Stimulated activated naive CD8-positive, alpha-beta T cell treated with anti-CD3 and anti-CD28 coated beads, Interleukin-15, amount 100 ng/mL, for 72 hours (primary cell): Measurements from ENCODE around the gene CEP131.

Source experiments
- ATAC-seq: fragments of 150-1000 bp; cut with Tn5 transposase; 2 replicates; pipeline ENCODE4 v1.10.0; 2021; ENCODE audit warnings: mild to moderate bottlenecking, moderate library complexity
- DNase-seq, 2 donors: peaks; one replicate each; pipeline ENCODE4 v3.0.0; 2021 to 2022
- H3K27ac Mint-ChIP-seq, 2 donors: one replicate each; pipeline ENCODE4 v1.8.0; 2022; ENCODE audit warnings: mild to moderate bottlenecking in 2 of 2, mixed read lengths in 2 of 2, moderate library complexity in 2 of 2
- H3K27me3 Mint-ChIP-seq: one replicate; pipeline ENCODE4 v1.8.0; 2022; ENCODE audit warnings: mixed read lengths
- H3K4me1 Mint-ChIP-seq: one replicate; pipeline ENCODE4 v1.8.0; 2022; ENCODE audit warnings: mild to moderate bottlenecking, mixed read lengths
- H3K4me3 Mint-ChIP-seq, 2 donors: one replicate each; pipeline ENCODE4 v1.8.0; 2022; ENCODE audit warnings: mild to moderate bottlenecking in 2 of 2, mixed read lengths in 2 of 2, moderate library complexity in 1 of 2
- H3K9me3 Mint-ChIP-seq, 2 donors: one replicate each; pipeline ENCODE4 v1.8.0; 2022; ENCODE audit warnings: mixed read lengths in 2 of 2

The CEP131 gene

DNA sequence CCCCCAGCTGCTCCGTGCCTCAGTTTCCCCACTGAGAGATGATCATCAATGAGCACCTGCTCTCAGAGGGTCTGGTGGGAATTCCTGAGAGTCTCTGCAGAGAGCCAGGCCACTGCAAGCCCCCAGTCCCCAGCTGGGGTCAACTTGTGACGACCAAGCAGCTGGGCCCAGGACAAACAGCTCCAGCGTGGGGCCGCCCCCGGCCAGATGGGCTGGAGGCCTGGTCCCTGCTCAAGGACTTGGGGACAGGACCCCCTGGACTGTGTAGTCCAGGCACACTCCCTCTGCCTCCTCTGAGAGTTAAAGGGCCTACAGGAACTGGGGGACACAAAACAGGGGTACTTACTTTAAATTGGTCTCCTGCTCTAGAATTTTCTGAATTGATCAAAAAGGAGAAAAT lies 40.2 kb downstream of the CEP131 start:
- no peaks in the 10 kb centered on the region for H3K4me1 Mint-ChIP-seq
- H3K4me3 Mint-ChIP-seq, result no peak overlapping the region
- no peak for DNase-seq
- no peak overlapping the region for H3K27ac Mint-ChIP-seq
- H3K9me3 Mint-ChIP-seq, result no peaks in the 10 kb centered on the region
- H3K27me3 Mint-ChIP-seq, result no peaks in the 10 kb centered on the region
- ATAC-seq, result no peak

DNA sequence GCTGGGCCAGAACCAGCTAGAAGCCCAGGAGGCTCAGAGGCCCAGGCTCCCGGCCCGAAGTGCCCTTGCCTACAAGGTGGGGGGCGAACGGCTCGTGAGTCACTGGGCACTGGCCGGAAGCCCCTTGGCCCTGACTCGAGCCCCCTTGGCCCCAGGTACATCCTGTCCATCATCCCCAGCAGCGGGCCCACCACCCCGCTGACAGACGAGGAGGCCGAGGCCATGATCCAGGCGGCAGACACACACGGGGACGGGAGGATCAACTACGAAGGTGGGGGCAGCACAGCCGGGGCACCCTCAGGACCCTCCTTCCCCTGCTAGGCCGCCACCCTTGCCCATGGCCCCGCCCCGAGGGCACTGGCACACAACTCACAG lies 41.0 kb downstream of the CEP131 start:
- no peaks in the 10 kb centered on the region for H3K27me3 Mint-ChIP-seq
- no peak overlapping the region for H3K27ac Mint-ChIP-seq
- DNase-seq (no peak), ATAC-seq (no peak)
- no peak overlapping the region for H3K4me3 Mint-ChIP-seq
- no peaks in the 10 kb centered on the region for H3K9me3 Mint-ChIP-seq
- H3K4me1 Mint-ChIP-seq, result no peaks in the 10 kb centered on the region

DNA sequence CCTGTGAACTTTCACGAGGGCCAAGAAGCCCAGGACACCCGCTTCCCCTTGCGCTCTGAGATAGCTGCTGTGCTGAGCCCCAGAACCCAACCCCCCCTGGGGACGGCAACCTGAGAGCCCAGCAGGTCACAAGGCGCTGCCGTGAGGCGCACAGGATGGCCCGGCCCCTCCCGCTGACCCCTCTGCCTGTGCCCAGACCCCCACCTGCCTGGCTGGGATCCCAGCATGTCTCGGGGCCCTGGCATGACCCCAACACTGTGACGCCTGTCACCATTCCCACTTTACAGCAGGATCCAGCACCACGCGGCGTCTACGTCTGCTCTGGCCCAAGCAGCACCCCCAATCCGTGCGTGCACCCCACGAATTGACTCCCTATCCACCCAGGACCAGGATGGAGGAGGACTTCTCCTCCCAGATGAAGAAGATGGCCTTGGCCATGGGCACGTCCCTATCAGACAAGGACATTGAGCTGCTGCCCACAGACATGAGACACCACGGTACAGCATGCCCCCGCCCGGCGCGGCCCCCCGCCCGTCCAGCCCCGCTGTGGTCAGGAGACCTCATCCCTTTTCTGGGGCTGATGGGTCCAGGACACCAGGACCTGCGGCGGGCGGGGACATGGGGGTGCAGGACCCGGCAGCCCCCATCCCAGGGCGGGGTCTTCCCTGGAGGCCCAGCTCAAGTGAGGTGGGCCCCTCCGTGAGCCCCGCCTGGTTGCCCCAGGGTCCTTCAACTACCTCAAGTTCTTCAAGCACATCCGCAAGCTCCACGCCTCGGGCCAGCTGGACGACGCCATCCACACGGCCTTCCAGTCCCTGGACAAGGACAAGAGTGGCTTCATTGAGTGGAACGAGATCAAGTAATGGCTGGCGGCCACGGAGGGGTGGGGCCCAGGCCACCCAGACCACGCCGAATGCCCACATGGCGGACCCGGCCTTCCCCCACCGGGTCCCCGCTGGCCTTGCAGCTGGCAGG lies 41.6 kb downstream of the CEP131 start:
- no peaks in the 10 kb centered on the region for H3K9me3 Mint-ChIP-seq
- no peaks in the 10 kb centered on the region for H3K27me3 Mint-ChIP-seq
- no peak for DNase-seq
- peak overlapping the region in 1 of 2 donors; percentile 54 for H3K27ac Mint-ChIP-seq
- H3K4me1 Mint-ChIP-seq, result no peaks in the 10 kb centered on the region
- ATAC-seq, result no peak
- no peak overlapping the region for H3K4me3 Mint-ChIP-seq

DNA sequence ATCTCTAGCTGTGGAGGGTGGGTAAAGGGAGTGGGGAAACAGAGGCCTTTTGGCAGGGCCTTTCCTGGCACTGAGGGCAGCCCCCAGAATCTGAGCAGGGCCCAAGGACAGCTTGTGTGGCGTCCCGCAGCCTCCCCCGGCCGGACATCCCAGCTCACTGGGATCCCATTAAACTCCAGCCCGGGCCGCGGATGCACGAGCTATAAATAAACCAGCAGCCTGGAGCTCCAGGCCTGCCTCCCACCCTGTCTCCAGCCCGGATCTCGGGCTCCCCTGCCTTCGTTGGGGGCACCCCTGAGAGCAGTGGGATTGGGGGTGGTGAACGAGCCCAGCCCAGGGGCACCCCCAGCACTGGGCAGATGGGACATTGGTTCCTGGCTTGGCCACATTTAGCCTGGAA lies 42.9 kb downstream of the CEP131 start:
- Mint-ChIP-seq H3K4me1 (no peaks in the 10 kb centered on the region), H3K4me3 (no peak overlapping the region), H3K27ac (no peak overlapping the region), H3K9me3 (no peaks in the 10 kb centered on the region), H3K27me3 (no peaks in the 10 kb centered on the region)
- DNase-seq (no peak), ATAC-seq (no peak)

DNA sequence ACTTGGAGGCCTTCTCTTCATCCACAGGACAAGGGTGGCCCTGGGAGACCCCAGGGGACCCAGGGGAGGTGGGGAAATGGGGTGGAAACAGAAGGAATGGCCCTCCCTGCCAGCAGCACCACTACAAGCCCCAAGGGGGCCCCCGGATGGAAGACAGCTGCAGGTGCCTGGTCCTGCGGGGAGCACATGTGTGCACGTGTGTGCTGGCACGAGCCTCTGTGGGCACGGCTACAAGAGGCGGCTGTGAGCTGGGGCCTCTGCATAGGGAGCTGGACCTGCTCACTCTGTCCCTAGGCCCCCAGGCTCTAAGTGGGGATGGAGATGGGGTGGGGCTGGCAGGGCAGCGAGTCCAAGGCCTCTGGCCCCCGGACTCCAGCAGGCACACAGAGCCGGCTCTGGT lies 43.5 kb downstream of the CEP131 start:
- Mint-ChIP-seq H3K4me3 (no peak overlapping the region), H3K27me3 (no peaks in the 10 kb centered on the region), H3K27ac (no peak overlapping the region), H3K4me1 (no peaks in the 10 kb centered on the region), H3K9me3 (no peaks in the 10 kb centered on the region)
- ATAC-seq (no peak), DNase-seq (no peak)

DNA sequence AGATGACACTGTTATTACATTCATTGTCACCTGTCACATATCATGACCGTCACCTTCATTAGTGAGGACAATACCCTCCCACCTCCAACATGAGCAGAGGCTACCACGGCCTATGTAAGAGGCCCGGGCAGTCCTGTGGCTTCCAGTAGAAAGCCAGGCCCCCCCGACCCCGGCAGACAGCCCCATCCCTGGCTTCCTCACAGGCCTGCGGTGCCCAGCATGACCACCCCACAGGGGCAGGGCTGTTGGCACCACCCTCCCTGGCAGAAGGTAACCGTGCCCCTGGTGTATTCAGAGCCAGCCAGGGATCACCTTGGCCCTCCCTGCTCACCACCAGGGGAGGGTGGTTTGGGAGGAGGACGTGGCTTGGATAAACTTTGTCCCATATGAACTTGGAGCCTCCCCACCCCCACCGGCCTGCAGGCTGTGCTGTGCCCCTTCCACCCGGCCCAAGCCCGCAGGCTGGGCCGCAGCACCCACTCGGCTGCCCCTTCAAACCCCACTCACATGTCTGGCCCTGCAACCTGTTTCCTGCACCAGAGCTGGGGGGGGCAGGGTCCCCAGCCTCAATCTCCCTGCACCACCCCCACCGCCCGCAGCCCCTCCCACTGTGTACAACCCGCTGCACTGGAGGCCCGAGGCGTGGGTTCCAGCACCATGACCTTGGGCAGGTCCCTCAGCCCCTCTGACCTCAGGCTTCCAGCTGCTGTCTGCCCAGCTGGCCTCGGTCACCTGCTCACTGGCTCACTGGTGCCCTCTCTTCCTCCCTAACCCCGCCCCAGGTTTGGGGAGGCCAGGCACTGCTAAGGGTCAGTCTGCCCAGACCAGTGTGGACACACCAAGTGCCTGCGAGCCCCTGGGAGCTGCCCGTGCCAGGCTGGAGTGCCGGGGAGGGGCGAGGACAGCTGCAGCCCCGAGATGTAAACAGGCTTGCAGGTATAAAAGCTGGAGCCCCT lies 44.4 kb downstream of the CEP131 start:
- Mint-ChIP-seq H3K4me3 (no peak overlapping the region), H3K27me3 (no peaks in the 10 kb centered on the region)

DNA sequence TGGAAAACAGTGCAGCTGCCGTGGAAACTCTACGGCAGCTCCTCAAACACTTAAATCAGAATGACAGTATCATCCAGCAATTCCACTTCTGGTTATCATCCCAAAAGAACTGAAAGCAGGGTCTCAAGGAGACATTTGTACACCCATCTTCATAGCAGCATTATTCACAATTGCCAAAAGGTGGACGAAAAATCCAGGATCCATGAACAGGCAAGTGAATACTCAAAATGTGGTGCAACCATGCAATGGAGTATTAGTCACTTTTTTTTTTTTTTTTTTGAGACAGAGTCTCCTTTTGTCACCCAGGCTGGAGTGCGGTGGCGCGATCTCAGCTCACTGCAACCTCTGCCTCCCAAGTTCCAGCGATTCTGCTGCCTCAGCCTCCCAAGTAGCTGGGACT lies 46.1 kb downstream of the CEP131 start:
- DNase-seq (no peak), ATAC-seq (no peak)
- Mint-ChIP-seq H3K27ac (no peak overlapping the region), H3K9me3 (no peaks in the 10 kb centered on the region), H3K4me1 (no peaks in the 10 kb centered on the region), H3K27me3 (no peaks in the 10 kb centered on the region), H3K4me3 (no peak overlapping the region)

More for the DNA sequence above, 44.4 kb downstream of the CEP131 start:
- Mint-ChIP-seq H3K27ac (no peak overlapping the region), H3K4me1 (no peaks in the 10 kb centered on the region), H3K9me3 (no peaks in the 10 kb centered on the region)
- DNase-seq (no peak), ATAC-seq (no peak)

DNA sequence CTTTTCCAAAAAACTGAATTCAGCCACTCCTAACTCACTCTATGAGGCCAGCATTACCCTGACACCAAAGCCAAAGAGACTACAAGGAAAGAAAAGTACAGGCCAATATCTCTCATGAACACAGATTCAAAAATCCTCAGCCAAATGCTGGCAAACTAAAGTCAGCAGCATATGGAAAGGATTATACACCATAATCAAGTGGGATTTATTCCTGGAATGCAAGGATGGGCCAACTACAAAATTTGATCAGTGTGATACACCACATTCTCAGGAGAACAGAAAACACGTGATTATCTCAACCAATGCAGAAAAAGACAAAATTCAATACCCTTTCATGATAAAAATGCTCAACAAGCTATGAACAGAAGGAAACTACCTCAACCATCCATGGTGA lies 49.0 kb downstream of the CEP131 start:
- Mint-ChIP-seq H3K9me3 (no peaks in the 10 kb centered on the region), H3K27me3 (no peaks in the 10 kb centered on the region), H3K27ac (peak overlapping the region in 1 of 2 donors; percentile 12), H3K4me3 (no peak overlapping the region), H3K4me1 (no peaks in the 10 kb centered on the region)
- DNase-seq (no peak), ATAC-seq (no peak)

DNA sequence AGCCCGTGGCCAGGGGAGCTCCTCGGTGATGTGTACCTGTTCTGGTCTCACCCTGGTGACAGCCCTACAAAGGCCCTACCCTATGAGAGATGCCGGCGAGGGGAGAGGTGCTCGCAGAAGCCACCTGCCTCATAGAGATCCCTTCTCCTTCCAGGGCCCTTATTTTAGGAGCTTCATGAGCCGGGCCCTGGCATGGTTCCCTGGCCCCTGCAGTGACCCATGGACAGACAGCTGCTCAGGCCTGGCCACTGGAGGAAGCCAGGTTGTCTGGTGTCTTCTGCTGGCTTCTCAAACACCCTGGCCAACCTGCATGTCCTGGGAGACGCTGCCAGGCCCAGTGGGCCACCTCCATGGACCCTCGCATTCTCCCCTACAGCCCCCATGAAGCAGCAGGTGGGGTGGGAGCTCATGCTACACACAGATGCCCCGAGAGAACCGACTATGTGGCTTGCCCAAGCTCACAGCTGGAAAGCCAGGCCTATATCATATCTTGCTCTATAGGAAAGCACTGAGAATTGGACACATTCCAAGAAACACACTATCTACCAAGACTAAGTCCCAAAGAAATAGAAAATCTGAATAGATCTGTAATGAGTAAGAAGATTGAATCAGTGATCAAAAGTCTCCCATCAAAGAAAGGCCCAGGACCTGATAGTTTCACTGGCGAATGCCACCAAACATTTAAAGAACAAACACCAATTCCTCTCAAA lies 49.6 kb downstream of the CEP131 start:
- ATAC-seq (no peak), DNase-seq (no peak)
- no peaks in the 10 kb centered on the region for H3K4me1 Mint-ChIP-seq
- H3K27me3 Mint-ChIP-seq, result no peaks in the 10 kb centered on the region
- peak overlapping the region in 1 of 2 donors; percentile 12 for H3K27ac Mint-ChIP-seq
- H3K9me3 Mint-ChIP-seq, result no peaks in the 10 kb centered on the region
- no peak overlapping the region for H3K4me3 Mint-ChIP-seq

DNA sequence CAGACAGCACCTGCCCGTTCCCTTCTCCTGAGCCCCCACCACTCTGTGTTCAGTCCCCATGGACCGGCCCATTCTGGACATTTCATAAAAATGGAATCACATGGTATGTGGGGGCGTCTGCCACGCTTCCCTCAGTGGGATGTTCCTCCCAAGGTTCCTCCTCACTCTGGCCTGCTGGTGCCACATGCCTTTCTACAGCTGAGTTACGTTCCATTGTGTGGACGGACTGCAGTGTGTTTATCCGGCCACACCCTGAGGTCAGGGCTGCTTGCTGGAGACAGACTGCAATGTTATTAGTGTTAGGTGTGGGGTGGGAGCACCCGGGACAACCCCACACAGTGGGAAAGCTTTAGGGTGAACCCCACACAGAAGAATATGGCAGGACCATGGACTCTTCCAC lies 50.8 kb downstream of the CEP131 start:
- Mint-ChIP-seq H3K27ac (no peak overlapping the region), H3K4me1 (peaks cover 6% of the 10 kb centered on the region), H3K9me3 (no peaks in the 10 kb centered on the region), H3K4me3 (no peak overlapping the region), H3K27me3 (no peaks in the 10 kb centered on the region)
- ATAC-seq (no peak), DNase-seq (no peak)

DNA sequence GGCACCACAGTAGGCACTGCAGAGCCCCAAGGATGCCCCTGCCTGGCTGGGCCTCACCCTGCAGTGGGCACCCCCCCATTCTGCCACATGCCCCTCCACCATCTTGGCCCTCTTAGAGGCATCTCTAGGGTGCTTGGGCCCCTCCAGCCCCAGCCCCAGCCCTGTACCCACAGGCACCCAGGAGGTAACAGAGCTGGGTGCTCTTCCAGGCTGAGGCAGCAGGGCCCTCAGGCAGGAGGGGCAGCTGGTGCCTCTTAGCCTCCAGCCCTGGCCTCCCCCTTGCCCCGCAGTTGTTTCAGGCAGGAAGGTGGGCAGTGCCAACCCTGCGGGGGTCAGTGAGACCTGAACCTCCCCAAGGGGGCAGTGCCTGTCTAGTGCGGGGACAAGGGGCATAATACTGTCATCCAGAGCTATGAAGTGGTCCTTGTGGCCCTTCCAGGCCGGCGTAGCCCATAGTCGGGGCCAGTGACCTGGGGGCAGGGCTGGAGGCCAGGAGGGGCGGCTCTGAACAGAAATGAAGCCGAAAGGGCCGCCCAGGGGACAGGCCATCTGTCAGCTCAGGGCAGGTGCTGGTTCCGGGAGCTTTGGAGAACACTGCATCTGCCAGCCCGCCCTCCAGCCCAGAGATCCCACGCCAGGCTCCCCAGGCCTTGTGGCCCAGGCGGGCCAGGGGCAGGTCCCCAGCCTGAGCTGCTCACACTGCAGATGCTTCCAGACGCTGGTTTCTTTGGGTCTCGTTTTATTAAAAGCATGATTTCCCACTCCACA lies 51.9 kb downstream of the CEP131 start:
- peaks cover 11% of the 10 kb centered on the region for H3K4me1 Mint-ChIP-seq
- ATAC-seq, result no peak

DNA sequence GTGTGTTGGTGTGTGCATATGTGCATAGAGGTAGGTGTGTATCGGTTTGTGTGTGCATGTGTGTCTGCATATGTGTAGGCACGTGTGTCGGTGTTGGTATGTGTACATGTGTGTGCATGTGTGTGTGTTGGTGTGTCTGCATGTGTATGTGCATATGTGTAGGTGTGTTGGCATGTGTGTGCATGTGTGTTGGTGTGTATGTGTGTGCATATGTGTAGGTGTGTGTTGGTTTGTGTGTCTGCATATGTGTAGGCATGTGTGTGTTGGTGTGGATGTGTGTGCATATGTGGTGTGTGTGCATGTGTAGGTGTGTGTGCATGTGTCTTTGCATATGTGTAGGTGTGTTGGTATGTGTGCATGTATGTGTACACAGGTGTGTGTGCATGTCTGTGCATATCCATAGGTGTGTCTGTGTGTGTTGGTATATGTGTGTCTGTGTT lies 52.9 kb downstream of the CEP131 start:
- Mint-ChIP-seq H3K9me3 (no peaks in the 10 kb centered on the region), H3K27me3 (no peaks in the 10 kb centered on the region), H3K4me1 (peaks cover 11% of the 10 kb centered on the region), H3K4me3 (no peak overlapping the region), H3K27ac (no peak overlapping the region)
- ATAC-seq (no peak), DNase-seq (no peak)

More for the DNA sequence above, 51.9 kb downstream of the CEP131 start:
- Mint-ChIP-seq H3K9me3 (no peaks in the 10 kb centered on the region), H3K4me3 (no peak overlapping the region), H3K27me3 (no peaks in the 10 kb centered on the region), H3K27ac (no peak overlapping the region)
- DNase-seq, result no peak

DNA sequence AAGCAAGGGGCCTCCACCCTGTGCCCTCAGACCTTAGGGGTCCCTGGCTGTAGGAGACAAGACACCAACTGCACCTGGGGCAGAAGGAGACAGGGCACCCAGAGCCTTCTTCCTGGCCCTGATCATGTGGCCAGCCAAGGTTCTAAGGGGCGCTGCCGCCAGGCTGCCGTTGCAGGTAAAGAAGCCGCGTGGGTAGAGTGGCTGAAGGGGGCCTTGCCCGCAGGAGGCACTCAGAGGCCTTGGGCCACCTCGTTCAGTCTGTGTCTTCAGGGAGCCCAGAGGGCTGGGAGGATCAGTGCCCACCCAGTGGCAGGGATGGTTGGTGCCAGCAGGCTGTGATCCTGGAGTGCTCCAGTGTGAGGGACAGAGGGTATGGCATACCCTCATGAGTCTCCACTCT lies 55.1 kb downstream of the CEP131 start:
- H3K4me3 Mint-ChIP-seq, result peak overlapping the region in 1 of 2 donors; percentile 22
- H3K27me3 Mint-ChIP-seq, result peaks cover 7% of the 10 kb centered on the region
- ATAC-seq, result no peak
- H3K27ac Mint-ChIP-seq, result no peak overlapping the region
- DNase-seq, result no peak
- H3K9me3 Mint-ChIP-seq, result no peaks in the 10 kb centered on the region
- peaks cover 25% of the 10 kb centered on the region for H3K4me1 Mint-ChIP-seq

DNA sequence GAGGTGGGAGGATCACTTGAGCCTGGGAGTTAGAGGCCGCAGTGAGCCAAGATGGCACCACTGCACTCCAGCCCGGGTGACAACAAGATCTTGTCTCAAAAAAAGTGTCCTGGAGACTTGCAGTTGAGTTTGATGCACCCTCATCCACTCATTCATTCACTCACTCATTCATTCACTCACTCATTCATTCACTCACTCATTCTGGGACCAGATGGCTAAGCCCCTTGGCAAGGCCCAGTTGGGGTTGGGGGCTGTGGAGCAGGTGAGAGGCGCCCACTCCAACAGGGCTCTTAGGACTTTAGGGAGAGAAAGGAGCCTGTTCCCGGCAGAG lies 55.6 kb downstream of the CEP131 start:
- DNase-seq (no peak), ATAC-seq (no peak)
- Mint-ChIP-seq H3K4me1 (peaks cover 25% of the 10 kb centered on the region), H3K27me3 (peaks cover 7% of the 10 kb centered on the region), H3K4me3 (peak overlapping the region in 1 of 2 donors; percentile 22), H3K9me3 (no peaks in the 10 kb centered on the region), H3K27ac (no peak overlapping the region)

DNA sequence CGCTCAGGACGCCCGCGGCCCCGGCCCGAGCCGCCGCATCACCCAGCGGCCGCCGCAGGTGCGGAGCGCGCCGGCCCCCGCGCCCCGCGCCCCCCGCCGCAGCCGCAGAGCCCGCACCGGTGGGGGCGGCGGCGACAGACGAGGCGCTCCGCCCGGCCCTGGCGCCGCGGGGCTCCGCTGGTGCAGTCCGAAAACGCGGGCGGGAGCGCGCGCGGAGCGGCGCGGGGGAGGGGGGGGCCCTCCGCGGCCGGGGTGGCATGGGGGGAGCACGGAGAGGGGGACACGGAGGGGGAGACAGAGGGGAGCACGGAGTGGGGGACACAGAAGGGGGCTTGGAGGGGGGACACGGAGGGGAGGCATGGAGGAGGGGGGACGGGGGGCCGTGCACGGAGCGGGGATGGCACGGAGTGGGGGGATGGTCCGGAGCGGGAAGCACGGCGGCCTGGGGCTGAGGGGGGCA lies 56.7 kb downstream of the CEP131 start, which contains the start of gene AATK:
AATK (minus strand) TSS at position 189 of the 460 bp plus-strand sequence. CDS start 229 bp downstream, outside the sequence.
- Mint-ChIP-seq H3K27ac (no peak within 1 kb of the TSS), H3K4me1 (peaks cover 34% of the 10 kb centered on the region), H3K4me3 (peak within 1 kb of the TSS in 1 of 2 donors; percentile 77), H3K27me3 (peaks cover 7% of the 10 kb centered on the region), H3K9me3 (no peaks in the 10 kb centered on the region)
- DNase-seq, result no peak
- no peak for ATAC-seq
